PC-9 (cell line): ENCODE data around the gene ARHGAP26. TPM values are rescaled to one million over a fixed set of nuclear protein-coding genes. Genes with fewer than 3 reads are reported as not detected.

Experiments
- BruUV-seq: library from RNA; stranded (reverse); fragments of 400-500 nt; replicated peaks from 2 replicates; lab custom pipeline; 2021; lab: Mats Ljungman, UMichigan
- CTCF ChIA-PET: fragments of 300-600 bp; sonication (Branson Sonifier 250); formaldehyde crosslinking; loops from one replicate; lab custom pipeline; 2022; ENCODE audit warnings: antibody characterized with exemption; lab: Charles Lee
- POLR2A ChIA-PET: fragments of 300-600 bp; sonication (Branson Sonifier 250); formaldehyde crosslinking; loops from one replicate; lab custom pipeline; 2022; ENCODE audit warnings: antibody characterized with exemption; ENCODE audit not compliant: unreplicated experiment; lab: Charles Lee
- DNase-seq, 2 experiments: peaks; one replicate each; pipeline versions ENCODE4 v3.0.0 to v3.0.0-alpha.2; 2015 to 2022; ENCODE audit warnings: mixed read lengths in 1 of 2
- H2AFZ ChIP-seq: fragments of 200-600 bp; sonication (generic); 2 replicates; pipeline ENCODE4 v1.8.1; 2017; ENCODE audit warnings: antibody characterized with exemption
- H3F3A ChIP-seq: fragments of 200-600 bp; sonication (generic); 2 replicates; pipeline ENCODE4 v1.8.1; 2017; ENCODE audit warnings: antibody characterized with exemption, mild to moderate bottlenecking, low read depth; ENCODE audit not compliant: insufficient read depth
- H3K27ac ChIP-seq: fragments of 200-600 bp; sonication (generic); 2 replicates; pipeline ENCODE4 v1.6.1; 2016; ENCODE audit warnings: mixed run types
- H3K27me3 ChIP-seq: fragments of 200-600 bp; sonication (generic); 2 replicates; pipeline ENCODE4 v1.6.1; 2016; ENCODE audit warnings: low read depth, mixed run types; ENCODE audit not compliant: insufficient read depth
- H3K36me3 ChIP-seq: fragments of 200-600 bp; sonication (generic); 2 replicates; pipeline ENCODE4 v1.6.1; 2016; ENCODE audit warnings: low read depth, mixed run types
- H3K4me1 ChIP-seq: fragments of 200-600 bp; sonication (generic); replicated peaks from 2 replicates; pipeline ENCODE4 v1.6.1; 2016; ENCODE audit warnings: mixed run types; ENCODE audit not compliant: insufficient read depth
- H3K4me2 ChIP-seq: fragments of 200-600 bp; sonication (generic); 2 replicates; pipeline ENCODE4 v1.6.1; 2017; ENCODE audit warnings: mixed run types
- H3K4me3 ChIP-seq: fragments of 200-600 bp; sonication (generic); 2 replicates; pipeline ENCODE4 v1.6.1; 2016; ENCODE audit warnings: mixed run types
- H3K79me2 ChIP-seq: fragments of 200-600 bp; sonication (generic); 2 replicates; pipeline ENCODE4 v1.6.1; 2017; ENCODE audit warnings: low read depth, mixed run types
- H3K9me2 ChIP-seq: fragments of 200-600 bp; sonication (generic); 2 replicates; pipeline ENCODE4 v1.8.1; 2017; ENCODE audit warnings: mild to moderate bottlenecking; ENCODE audit not compliant: insufficient read depth
- H3K9me3 ChIP-seq: fragments of 200-600 bp; sonication (generic); 2 replicates; pipeline ENCODE4 v1.8.1; 2016; ENCODE audit warnings: low read depth; ENCODE audit not compliant: insufficient read depth
- H4K20me1 ChIP-seq: fragments of 200-600 bp; sonication (generic); 2 replicates; pipeline ENCODE4 v1.8.1; 2017; ENCODE audit not compliant: insufficient read depth
- CTCF ChIP-seq: fragments of 200-600 bp; sonication (generic); conservative IDR thresholded peaks from 2 replicates; pipeline ENCODE4 v1.6.1; 2017; ENCODE audit warnings: mixed run types, antibody characterized with exemption, mild to moderate bottlenecking, moderate library complexity
- EZH2 ChIP-seq: fragments of 200-600 bp; sonication (generic); IDR thresholded peaks from 2 replicates; pipeline ENCODE4 v1.8.0; 2017; ENCODE audit warnings: antibody characterized with exemption, low read depth
- intact Hi-C: fragments of 100-400 bp; cut with micrococcal nuclease; formaldehyde crosslinking; loops from one replicate; pipeline ENCODE4 v1.10.0; 2022; ENCODE audit not compliant: unreplicated experiment
- total RNA-seq: library from RNA; stranded (reverse); gene quantifications from 2 replicates; pipeline ENCODE4 v1.2.3, GENCODE V29; 2021

The ARHGAP26 gene
- total RNA-seq, 1 experiment from 2014 or later, result 29.7 TPM

GRCh38 chr5:142906863-142907671 is 136.9 kb downstream of the ARHGAP26 start:
- peaks cover 3% of the 10 kb centered on the region; the same call in 1 of the 2 replicates for H3K36me3 ChIP-seq
- H3K9me3 ChIP-seq, result no peaks in the 10 kb centered on the region
- intact Hi-C loops, result no loop called here
- H3K79me2 ChIP-seq, result no peaks in the 10 kb centered on the region
- POLR2A ChIA-PET, result no interaction called here
- no peak overlapping the region for H2AFZ ChIP-seq
- CTCF ChIA-PET, result no interaction called here
- H3K27ac ChIP-seq, result no peak overlapping the region
- 0 out of 2 replicates have a peak, but pooled peaks cover 3% of the 10 kb centered on the region for H3F3A ChIP-seq
- no peaks in the 10 kb centered on the region for H3K9me2 ChIP-seq
- TF ChIP-seq EZH2 (no peak), CTCF (no peak)
- no TSS peak for BruUV-seq
- H3K4me3 ChIP-seq, result no peak overlapping the region
- no peaks in the 10 kb centered on the region for H3K27me3 ChIP-seq
- DNase-seq, result no peak
- H3K4me1 ChIP-seq, result peaks cover 15% of the 10 kb centered on the region
- no peak overlapping the region for H3K4me2 ChIP-seq
- H4K20me1 ChIP-seq, result no peaks in the 10 kb centered on the region

DNA sequence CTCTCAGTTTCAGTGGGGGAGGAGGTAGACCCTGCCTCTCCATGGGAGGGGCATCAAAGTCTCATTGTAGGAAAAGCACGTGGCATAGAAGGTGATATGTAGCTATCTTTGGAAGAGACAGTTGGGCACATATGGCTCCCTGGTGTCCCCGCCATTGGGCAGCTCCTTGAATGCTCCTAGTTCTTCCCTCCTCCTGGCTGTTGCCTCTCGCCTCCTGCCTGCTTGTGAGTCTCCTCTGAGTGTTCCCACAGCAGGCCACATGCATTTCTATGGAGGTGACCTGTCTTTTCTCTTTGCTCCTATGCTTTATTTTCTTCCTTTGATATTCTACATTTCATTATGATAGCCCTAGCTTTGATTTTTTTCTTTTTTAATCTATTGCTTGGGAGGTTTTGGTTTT is 138.5 kb downstream of the ARHGAP26 start:
- no peak overlapping the region for H3K27ac ChIP-seq
- H4K20me1 ChIP-seq, result no peaks in the 10 kb centered on the region
- peaks cover 3% of the 10 kb centered on the region; the same call in 1 of the 2 replicates for H3K36me3 ChIP-seq
- BruUV-seq, result no TSS peak
- H3K79me2 ChIP-seq, result no peaks in the 10 kb centered on the region
- H3F3A ChIP-seq, result peaks cover 12% of the 10 kb centered on the region; the same call in 1 of the 2 replicates
- ChIA-PET CTCF (no interaction called here), POLR2A (no interaction called here)
- TF ChIP-seq EZH2 (no peak), CTCF (no peak)
- no peak overlapping the region for H3K4me3 ChIP-seq
- H3K4me1 ChIP-seq, result peaks cover 27% of the 10 kb centered on the region
- no peaks in the 10 kb centered on the region for H3K9me2 ChIP-seq
- no peak for DNase-seq
- intact Hi-C loops, result no loop called here
- no peaks in the 10 kb centered on the region for H3K9me3 ChIP-seq
- no peak overlapping the region for H2AFZ ChIP-seq
- H3K27me3 ChIP-seq, result no peaks in the 10 kb centered on the region
- H3K4me2 ChIP-seq, result no peak overlapping the region

DNA sequence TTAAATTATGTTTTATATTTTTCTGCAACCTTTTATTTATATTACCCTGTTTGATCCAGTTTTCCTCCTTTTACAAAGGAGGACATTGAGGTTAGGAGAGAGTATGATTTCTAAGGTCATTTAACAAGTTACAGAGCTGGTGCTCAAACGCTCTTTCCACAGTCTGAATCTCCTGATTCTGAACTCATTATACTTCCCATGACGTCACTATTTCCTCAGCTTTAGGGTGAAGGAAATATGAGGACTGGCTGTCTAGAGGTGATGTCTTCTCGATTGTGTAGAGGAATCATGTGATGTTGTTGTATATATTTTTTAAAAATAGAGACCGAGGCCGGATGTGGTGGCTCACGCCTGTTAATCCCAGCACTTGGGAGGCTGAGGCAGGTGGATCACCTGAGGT is 140.0 kb downstream of the ARHGAP26 start:
- CTCF ChIA-PET, result no interaction called here
- no peaks in the 10 kb centered on the region for H3K27me3 ChIP-seq
- H3K4me3 ChIP-seq, result no peak overlapping the region
- no peak overlapping the region for H2AFZ ChIP-seq
- peaks cover 27% of the 10 kb centered on the region for H3K4me1 ChIP-seq
- no peaks in the 10 kb centered on the region for H3K9me3 ChIP-seq
- intact Hi-C loops, result no loop called here
- peaks cover 3% of the 10 kb centered on the region; the same call in 1 of the 2 replicates for H3K36me3 ChIP-seq
- no peaks in the 10 kb centered on the region for H3K79me2 ChIP-seq
- H3K27ac ChIP-seq, result no peak overlapping the region
- BruUV-seq, result no TSS peak
- TF ChIP-seq EZH2 (no peak), CTCF (no peak)
- no peaks in the 10 kb centered on the region for H3K9me2 ChIP-seq
- no peak for DNase-seq
- H3K4me2 ChIP-seq, result no peak overlapping the region
- no peaks in the 10 kb centered on the region for H4K20me1 ChIP-seq
- POLR2A ChIA-PET, result no interaction called here
- peaks cover 14% of the 10 kb centered on the region; the same call in 1 of the 2 replicates for H3F3A ChIP-seq
